GM18861 (cell line): ENCODE measurements around the gene RGL3.
A peak's percentile ranks its signal among the peaks of the same experiment; 100 is the strongest.
"Not testable (repeated sequence)": the region's sequence is repeated elsewhere in the genome, so short reads cannot be mapped to it uniquely, and the experiment has no call there.

ENCODE experiments used
- ATAC-seq: cut with Tn5 transposase; IDR thresholded peaks from one replicate; pipeline ENCODE4 v1.9.1; 2021; ENCODE audit not compliant: unreplicated experiment

The RGL3 gene

DNA sequence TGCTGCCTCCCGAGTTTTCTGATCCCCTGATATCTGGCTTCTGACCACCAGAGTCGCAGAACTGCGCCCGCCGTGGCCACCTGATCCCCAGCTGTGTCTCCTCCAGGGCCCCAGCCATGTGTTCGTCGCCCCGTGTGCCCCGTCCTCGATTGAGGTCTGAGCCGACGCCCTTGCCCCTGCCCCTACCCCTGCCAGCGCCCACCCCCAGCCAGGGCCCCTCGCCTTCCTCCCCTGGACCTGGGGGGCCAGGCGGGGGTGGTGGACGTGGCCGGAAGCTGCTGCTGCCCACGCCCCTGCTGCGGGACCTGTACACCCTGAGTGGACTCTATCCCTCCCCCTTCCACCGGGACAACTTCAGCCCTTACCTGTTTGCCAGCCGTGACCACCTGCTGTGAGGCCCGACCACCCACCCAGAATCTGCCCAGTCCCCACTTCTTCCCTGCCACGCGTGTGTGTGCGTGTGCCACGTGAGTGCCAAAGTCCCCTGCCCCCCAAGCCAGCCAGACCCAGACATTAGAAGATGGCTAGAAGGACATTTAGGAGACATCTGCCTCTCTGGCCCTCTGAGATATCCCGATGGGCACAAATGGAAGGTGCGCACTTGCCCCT, 54.7 kb downstream of the RGL3 start:
- ATAC-seq: no peak

DNA sequence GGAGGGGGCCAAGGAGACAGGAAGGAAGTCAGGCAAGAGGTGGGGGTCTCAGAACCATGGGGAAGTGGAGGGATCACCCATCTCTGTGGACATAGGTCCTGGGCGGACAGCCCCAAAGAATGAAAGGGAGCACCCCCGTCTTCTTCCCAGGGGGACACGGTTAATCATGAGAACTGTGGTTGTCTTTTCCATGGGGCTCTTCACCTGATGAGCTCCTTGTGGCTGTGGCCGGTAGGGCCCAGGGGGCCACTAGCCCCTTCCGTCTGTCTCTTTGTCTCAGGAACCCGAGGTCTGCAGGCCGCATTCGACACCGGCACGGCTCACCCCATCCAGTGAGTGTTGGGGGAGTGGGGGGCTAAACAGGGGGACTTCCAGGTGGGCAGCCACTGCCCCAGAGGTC, 55.2 kb downstream of the RGL3 start:
- no peak for ATAC-seq

DNA sequence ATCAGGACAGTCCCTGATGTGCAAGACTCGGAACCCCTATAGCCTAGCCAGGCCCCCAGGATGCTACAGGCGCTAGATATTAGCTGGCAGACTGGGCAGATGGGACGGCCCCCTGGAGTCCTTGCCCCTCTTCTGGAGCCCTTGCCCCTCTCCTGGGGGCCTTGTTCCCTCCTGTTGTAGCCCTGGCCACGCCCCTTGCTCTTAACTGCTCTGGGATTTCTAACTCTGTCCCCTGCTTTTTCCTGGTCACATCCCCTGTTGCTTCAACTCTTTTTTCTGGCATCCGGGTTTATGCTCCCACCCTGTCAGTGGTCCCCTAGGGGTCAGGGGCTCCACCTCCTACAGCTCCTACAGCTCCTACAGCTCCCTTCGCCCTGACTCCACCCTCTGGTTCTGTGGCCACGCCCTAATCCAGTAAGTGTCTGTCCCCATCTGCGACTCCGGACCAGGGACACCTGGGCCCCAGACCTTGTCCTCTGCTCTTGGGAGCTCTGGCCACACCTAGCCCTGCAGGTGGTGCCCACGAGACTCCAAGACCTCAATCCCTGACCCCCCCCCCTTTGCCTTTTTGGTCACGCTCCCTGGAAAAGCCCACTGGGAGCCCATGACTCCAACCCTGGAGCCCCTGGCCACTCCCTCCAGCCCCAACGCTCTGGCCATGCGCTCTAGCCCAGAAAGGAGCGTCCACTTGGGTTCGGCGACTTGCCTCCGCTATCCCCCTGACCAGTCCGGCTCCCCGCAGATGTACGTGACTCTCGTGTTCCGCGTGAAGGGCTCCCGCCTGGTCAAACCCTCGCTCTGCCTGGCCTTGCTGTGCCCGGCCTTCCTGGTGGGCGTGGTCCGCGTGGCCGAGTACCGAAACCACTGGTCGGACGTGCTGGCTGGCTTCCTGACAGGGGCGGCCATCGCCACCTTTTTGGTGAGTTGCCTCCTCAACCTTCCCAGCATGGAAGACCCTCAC, 57.1 kb downstream of the RGL3 start:
- ATAC-seq: no peak

DNA sequence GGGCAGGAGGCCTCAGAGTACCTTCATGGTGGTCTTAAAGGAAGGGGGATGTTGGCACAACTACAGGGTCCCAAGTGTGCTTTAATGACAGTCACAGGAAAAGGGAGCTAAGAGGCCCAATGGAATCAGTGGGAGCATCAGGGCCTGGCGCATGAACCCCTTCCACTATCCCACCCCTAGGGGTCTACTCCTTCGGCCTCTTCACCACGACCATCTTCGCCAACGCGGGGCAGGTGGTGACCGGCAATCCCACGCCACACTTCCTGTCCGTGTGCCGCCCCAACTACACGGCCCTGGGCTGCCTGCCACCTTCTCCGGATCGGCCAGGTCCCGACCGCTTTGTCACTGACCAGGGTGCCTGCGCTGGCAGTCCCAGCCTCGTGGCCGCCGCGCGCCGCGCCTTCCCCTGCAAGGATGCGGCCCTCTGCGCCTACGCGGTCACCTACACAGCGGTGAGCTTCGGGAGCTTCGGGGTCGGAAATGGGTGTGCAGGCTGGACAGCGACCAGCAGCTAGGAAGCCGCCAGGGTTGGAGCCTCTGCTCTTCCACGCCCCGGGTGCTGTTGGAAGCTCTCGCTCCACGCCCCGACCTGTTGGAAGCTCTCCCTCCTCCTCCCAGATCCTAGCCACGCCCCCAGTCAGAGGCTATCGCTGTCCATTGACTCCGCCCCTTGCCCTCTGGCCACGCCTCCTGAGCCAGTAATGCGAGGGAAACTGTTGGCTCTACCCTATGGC, 57.9 kb downstream of the RGL3 start:
- no peak for ATAC-seq

DNA sequence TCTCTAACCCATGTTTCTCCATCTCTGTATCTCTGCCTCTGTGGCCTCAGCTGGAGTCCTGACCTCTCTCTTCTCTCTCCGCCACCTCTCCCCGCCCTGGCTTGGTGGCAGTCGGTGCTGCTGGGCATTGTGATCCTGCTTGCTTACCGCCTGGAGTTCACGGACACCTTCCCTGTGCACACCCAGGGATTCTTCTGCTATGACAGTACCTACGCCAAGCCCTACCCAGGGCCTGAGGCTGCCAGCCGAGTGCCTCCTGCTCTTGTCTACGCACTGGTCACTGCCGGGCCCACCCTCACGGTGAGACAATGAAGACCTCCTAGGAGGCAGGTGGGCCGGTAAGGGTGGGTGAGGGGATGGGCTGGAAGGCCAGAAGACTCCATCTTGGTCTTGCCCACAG, 59.7 kb downstream of the RGL3 start:
- no peak for ATAC-seq

DNA sequence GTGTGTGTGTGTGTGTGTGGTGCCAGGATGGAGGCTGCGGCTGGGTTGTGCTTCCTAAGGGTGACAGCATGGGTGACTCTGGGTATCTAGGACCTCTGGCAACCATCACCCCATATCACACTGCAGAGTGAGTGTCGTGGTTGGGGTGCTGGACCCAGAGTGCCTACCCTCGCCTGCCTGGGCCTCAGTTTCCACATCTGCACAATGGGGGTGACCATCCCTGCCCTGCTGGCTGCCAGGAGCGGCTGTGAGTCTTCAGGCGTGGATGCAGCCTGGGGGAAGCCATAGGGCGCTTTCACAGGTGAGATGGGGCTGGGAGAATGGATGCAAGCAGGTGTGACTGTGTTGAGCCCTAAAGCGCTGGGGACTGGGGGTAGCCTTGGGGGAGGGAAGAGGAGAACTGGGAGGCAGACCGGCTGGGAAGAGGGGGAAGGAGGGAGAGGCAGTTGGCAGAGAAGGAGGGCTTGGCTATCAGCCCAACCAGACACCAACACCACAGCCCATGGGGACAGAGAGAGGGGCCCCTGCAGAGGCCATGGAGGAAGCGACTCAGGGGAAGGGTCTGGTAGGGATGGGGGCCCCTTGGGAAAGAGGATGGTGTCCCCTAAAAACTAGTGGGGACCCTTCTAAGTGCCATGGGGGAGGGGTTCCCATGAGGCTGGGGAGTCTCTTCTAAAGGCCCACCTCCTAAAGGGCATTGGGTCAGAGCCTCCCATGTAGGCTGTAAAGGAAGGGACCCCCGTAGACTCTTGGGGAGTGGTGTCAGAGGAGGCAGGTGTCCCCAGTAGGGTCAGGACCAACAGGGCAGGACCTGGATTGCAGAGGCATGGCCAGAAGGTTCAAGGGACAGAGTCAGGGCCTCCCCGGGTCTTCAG, 62.2 kb downstream of the RGL3 start:
- no peak for ATAC-seq

DNA sequence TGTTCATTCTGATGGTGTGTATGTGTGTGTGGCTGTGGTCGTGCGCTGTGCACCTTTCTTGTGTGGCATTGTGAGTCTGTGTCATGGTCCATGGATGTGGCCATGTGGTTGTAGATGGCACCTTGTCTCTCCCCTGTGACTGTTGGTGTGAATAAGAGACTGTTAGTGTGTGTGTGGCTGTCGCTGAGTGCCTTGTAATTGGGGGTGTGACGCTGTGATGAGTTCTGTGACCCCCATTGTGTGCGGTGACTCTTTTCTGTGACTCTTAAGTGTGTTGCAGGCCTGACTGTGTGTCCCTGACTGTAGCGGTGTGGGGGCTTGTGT, 63.1 kb downstream of the RGL3 start:
- no peak for ATAC-seq

DNA sequence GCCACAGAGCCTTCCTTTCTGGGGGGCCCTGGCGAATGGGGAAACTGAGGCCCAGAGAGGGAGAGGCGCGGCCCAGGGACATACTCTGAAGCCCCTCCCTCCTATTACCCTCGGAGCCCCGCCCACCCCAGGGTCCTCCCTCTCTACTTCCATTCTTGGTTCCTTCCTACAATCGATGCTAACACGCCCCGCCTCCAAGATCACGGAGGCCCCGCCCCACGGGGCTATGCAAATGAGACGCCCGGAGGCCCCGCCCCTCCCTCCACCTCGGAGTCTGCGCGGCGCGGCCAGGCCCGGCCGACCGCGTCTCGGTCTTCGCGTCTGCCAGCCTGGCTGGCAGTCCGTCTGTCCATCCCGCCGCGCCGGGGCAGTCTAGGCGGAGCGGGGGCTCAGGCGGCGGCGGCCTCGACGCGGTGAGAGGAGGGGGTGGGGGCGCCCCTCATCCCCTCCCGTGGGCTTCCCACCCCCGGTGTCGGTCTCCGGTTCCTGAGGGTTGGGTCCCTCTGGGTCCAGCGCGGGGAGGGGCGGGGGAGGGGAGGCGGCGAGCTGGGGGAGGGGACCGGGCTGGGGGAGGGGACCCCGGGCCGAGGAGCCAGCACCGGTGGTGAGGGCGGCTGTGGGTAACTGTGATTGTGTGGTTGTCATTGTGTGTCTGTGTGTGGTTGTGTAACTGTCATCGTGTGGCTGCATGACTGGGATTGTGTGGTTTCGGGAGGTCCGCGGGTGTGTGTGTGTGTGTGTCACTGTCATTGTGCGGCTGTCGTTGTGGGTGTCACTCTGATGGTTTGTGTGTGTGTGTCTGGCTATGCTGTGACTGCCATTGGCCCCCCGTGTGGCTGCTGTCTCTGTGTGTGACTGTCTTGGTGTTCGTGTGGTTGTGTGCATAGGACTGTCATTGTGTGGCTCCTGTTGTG, 63.7 kb downstream of the RGL3 start, which contains the start of gene PLPPR2:
TSS of gene PLPPR2 (plus strand) at position 273 of the 914 bp plus-strand sequence. CDS start 2,242 bp downstream, outside the sequence.
- no peak for ATAC-seq

DNA sequence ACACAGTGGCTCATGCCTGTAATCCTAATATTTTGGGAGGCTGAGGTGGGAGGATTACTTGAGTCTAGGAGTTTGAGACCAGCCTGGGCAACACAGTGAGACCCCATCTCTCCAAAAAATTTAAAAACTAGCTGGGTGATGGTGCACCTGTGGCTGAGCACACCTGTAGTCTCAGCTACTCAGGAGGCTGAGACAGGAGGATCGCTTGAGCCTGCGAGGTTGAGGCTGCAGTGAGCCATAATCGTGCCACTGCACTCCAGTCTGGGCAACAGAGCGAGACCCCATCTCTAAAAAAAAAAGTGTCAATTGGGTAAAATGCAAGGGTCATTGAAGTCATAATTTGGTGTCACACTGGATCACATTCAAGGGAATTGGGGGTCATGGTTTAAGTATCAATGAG, 65.0 kb downstream of the RGL3 start:
- not testable (repeated sequence) for ATAC-seq

DNA sequence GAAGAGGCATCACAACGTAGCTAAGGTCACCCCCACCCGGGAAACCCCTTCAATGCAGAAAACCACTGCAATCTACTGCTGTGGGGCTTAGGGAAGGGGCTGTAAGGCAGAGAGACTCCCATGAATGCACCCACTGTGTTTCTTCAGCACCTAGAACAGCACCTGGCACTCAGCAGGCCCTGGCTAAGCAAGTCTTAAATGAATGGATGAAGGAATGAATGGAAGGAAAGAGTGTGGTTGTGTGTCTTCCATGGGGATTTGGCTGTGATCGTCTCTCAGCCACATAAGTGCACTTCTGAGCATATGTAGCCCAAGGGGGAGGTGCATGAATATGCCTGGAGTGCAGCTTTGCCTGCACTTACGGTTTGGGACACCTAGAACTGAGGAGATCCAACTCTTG, 69.9 kb downstream of the RGL3 start:
- ATAC-seq: no peak

DNA sequence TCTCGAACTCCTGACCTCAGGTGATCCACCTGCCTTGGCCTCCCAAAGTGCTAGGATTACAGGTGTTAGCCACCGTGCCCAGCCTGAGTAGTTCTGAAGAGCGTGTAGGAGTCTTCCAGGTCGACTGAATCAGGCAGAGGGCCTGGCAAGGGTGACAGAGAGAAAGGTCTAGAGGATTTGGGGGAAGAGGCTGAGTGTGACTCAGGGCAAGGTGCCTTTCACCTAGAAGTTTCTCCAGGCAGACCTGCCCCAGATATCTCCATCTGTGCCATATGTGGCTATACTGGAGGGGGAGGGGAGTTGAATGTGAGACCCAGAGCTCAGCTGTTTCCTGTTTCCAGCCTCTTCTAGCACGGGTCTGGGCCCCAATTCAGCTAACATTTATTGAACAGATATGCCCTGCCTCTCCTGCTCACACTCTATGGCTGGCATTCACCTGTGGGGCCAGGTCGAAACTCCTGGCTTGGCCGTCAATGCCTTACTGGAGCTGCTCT, 71.5 kb downstream of the RGL3 start:
- ATAC-seq: no peak

DNA sequence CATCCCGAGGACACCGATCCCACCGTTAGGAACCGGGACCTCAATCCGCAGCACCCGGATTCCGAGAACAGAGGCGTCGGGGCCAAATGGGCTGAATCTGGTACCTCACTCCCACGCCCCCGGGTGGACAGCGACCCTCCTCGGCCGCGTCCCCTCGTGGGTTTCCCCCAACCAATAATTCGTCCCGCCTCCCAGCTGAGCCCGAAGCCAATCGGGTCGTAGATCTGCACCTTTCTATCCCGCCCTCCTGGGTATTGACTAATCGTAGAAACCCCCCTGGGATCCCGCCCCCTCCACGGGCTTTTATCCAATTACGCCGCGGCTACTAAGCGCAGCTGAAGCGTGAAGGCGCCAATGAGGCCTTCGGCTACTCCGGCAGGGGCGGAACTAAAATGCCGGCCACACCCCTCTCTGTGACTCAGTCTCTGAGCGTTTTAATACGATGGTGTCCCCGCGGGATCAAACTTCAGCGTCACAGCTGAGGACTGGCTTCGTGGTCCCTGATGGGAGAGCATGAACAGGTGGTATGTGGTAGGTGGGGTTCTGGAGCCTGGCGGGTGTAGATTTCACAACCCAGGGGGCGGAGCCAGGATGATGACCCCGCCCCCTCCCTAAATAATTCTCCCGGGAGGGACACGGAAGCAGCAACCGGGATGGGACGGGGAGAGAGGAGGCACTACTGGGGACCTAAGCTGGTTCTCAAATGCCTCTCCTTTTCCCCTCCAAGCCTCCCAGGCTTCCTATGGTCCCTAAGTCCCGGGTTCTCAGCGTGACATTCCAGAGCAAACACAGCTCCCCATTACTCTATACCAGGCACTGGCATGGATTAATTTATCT, 72.8 kb downstream of the RGL3 start, which contains the start of the genes CCDC159 and TMEM205:
TSS of gene CCDC159 (plus strand) at position 416 of the 837 bp plus-strand sequence. CDS start at position 504, 88 bp downstream.
TSS of gene TMEM205 (minus strand) at position 165 of the 837 bp plus-strand sequence. CDS start 649 bp downstream, outside the sequence.
- ATAC-seq: peak; percentile 78

DNA sequence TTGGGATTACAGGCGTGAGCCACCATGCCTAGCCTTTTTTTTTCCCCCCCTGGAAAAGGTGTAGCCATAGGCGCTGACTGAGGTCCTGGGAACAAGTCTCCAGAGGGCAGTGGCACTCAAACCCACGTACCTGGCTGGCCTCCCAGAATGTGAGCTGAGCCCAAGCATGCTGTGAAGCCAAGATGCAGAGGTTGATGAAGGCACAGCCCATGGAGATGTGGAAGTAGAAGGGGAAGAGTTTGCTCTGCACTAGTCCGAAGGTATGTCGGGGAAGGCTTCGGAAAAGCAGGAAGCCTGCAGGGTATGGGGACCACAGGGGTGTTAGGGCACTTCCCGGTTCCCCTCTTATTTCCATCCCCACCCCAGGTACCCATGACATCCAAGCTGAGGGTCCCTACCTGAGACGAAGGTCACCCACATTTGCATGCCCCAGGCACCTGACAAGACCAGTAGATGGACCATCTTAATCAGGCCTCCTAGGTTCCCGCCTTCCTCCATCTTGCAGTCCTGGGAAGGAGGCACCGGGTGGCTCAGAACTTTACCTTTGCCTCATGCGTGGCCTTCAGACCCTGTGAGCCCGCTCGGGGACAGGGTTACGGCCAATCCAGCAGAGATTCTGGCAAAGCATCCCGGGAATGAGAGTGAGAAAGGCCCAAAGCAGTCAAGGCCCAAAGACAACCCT, 73.9 kb downstream of the RGL3 start:
- ATAC-seq: no peak
